HepG2 (cell line): ENCODE results near the gene EZH2. TPM values are rescaled to one million over a fixed set of nuclear protein-coding genes. Genes with fewer than 3 reads are reported as not detected.

Experiments
- ATAC-seq: fragments of 200-7000 bp; cut with Tn5 transposase; 3 replicates; pipeline ENCODE4 v1.9.1; 2020; ENCODE audit warnings: mild to moderate bottlenecking, moderate library complexity
- BruUV-seq: library from RNA; stranded (reverse); fragments of 400-500 nt; replicated peaks from 2 replicates; lab custom pipeline; 2021; lab: Mats Ljungman, UMichigan
- CTCF ChIA-PET: fragments of 300-600 bp; formaldehyde crosslinking; extraction: SDS; loops from one replicate; lab custom pipeline; 2021; ENCODE audit warnings: low total read pairs, inconsistent platforms, low intra/inter-chr PET ratio; lab: Yijun Ruan, JAX
- POLR2A ChIA-PET: fragments of 350-600 bp; sonication (Branson Sonifier 250); formaldehyde crosslinking; loops from one replicate; lab custom pipeline; 2020; ENCODE audit warnings: antibody characterized with exemption, inconsistent platforms; lab: Yijun Ruan, JAX
- DNase-seq: peaks from one replicate; pipeline ENCODE4 v3.0.0-alpha.2; 2015; ENCODE audit warnings: low spot score
- FAIRE-seq: peaks from 3 replicates; lab custom pipeline; 2011; peaks lifted over from hg19 to GRCh38; lab: Jason Lieb, UNC
- H2AFZ ChIP-seq: one replicate; pipeline ENCODE4 v1.6.1; 2011; ENCODE audit warnings: low read length, inconsistent platforms
- H3K27ac ChIP-seq: fragments of 300-600 bp; 3 replicates; pipeline ENCODE4 v1.8.0; 2011; ENCODE audit warnings: mixed run types, mild to moderate bottlenecking, mixed read lengths, low read length, inconsistent platforms; ENCODE audit not compliant: insufficient read depth; ENCODE audit errors: extremely low read length
- H3K27me3 ChIP-seq, 2 experiments: fragments of 200-600 bp in 1 of 2; 2 replicates in 1 of 2; 3 replicates in 1 of 2; pipeline versions ENCODE4 v1.6.0 to v1.8.0; 2011; ENCODE audit warnings: low read length in 2 of 2, mild to moderate bottlenecking in 2 of 2, moderate library complexity in 2 of 2, inconsistent platforms in 1 of 2; ENCODE audit not compliant: insufficient read depth in 2 of 2, control insufficient read depth in 1 of 2
- H3K36me3 ChIP-seq, 2 experiments: fragments of 200-600 bp in 1 of 2; replicated peaks in 1 of 2; 2 replicates in 1 of 2; 3 replicates in 1 of 2; pipeline versions ENCODE4 v1.5.1 to v1.8.0; 2011; ENCODE audit warnings: low read length in 2 of 2, inconsistent platforms in 1 of 2; ENCODE audit not compliant: insufficient read depth in 2 of 2, control insufficient read depth in 1 of 2
- H3K4me1 ChIP-seq: 2 replicates; pipeline ENCODE4 v1.5.1; 2012; ENCODE audit warnings: low read length, inconsistent platforms; ENCODE audit not compliant: insufficient read depth
- H3K4me2 ChIP-seq: 2 replicates; pipeline ENCODE4 v1.6.0; 2011; ENCODE audit warnings: low read depth, low read length, inconsistent platforms
- H3K4me3 ChIP-seq, 3 experiments: fragments of 200-600 bp in 1 of 3; sonication (generic), shearing (Covaris generic) in 1 of 3; replicated peaks in 1 of 3; 2 replicates each; pipeline ENCODE4 v1.5.1; 2011 to 2016; ENCODE audit warnings: low read length in 3 of 3, inconsistent platforms in 2 of 3, low read depth in 2 of 3, mild to moderate bottlenecking in 2 of 3, control low read depth in 1 of 3, mixed read lengths in 1 of 3; ENCODE audit not compliant: insufficient read depth in 1 of 3
- H3K79me2 ChIP-seq: one replicate; pipeline ENCODE4 v1.6.1; 2011; ENCODE audit warnings: low read length, inconsistent platforms; ENCODE audit not compliant: insufficient read depth
- H3K9ac ChIP-seq: 2 replicates; pipeline ENCODE4 v1.6.0; 2011; ENCODE audit warnings: mild to moderate bottlenecking, low read depth, low read length, inconsistent platforms; ENCODE audit not compliant: insufficient read depth
- H3K9me3 ChIP-seq: 2 replicates; pipeline ENCODE4 v1.5.1; 2012; ENCODE audit warnings: mild to moderate bottlenecking, low read length
- H4K20me1 ChIP-seq: 2 replicates; pipeline ENCODE4 v1.6.0; 2011; ENCODE audit warnings: inconsistent platforms, mild to moderate bottlenecking, low read length, moderate library complexity; ENCODE audit not compliant: insufficient read depth
- ADNP ChIP-seq: sonication (generic); formaldehyde crosslinking; IDR thresholded peaks from 2 replicates; pipeline ENCODE4 v1.4.0; 2020; ENCODE audit warnings: missing genetic modification reagents
- ISL2 ChIP-seq: sonication (generic); formaldehyde crosslinking; IDR thresholded peaks from 2 replicates; pipeline ENCODE4 v1.5.0; 2020; ENCODE audit warnings: missing genetic modification reagents
- JARID2 ChIP-seq: sonication (generic); formaldehyde crosslinking; IDR thresholded peaks from 2 replicates; pipeline ENCODE4 v1.8.1; 2023; ENCODE audit warnings: missing genetic modification reagents, inconsistent platforms; ENCODE audit not compliant: insufficient replicate concordance
- LRRFIP1 ChIP-seq: sonication (generic); formaldehyde crosslinking; conservative IDR thresholded peaks from 2 replicates; pipeline ENCODE4 v1.4.0; 2020; ENCODE audit warnings: missing genetic modification reagents
- MAFG ChIP-seq: sonication (generic); formaldehyde crosslinking; IDR thresholded peaks from 2 replicates; pipeline ENCODE4 v1.5.1; 2020; ENCODE audit warnings: mild to moderate bottlenecking, missing genetic modification reagents
- MIER3 ChIP-seq: IDR thresholded peaks from 2 replicates; pipeline ENCODE4 v1.6.1; 2016; ENCODE audit warnings: missing compliant biosample characterization, borderline replicate concordance
- MTF1 ChIP-seq: sonication (generic); formaldehyde crosslinking; IDR thresholded peaks from 2 replicates; pipeline ENCODE4 v1.5.0; 2020; ENCODE audit warnings: missing genetic modification reagents
- MXD4 ChIP-seq: IDR thresholded peaks from 2 replicates; pipeline ENCODE4 v1.6.1; 2016; ENCODE audit warnings: mild to moderate bottlenecking, missing biosample characterization, missing genetic modification reagents
- MYNN ChIP-seq: sonication (generic); formaldehyde crosslinking; IDR thresholded peaks from 2 replicates; pipeline ENCODE4 v1.4.0; 2020; ENCODE audit warnings: mild to moderate bottlenecking, low read depth, missing genetic modification reagents
- SMAD9 ChIP-seq: sonication (generic); formaldehyde crosslinking; IDR thresholded peaks from 2 replicates; pipeline ENCODE4 v1.5.1; 2020; ENCODE audit warnings: mild to moderate bottlenecking, missing genetic modification reagents
- TEAD3 ChIP-seq: optimal IDR thresholded peaks from 2 replicates; pipeline ENCODE3; 2016; ENCODE audit warnings: borderline replicate concordance
- TERF1 ChIP-seq: sonication (generic); formaldehyde crosslinking; IDR thresholded peaks from 2 replicates; pipeline ENCODE4 v1.8.0; 2022; ENCODE audit warnings: mild to moderate bottlenecking, missing genetic modification reagents, moderate library complexity
- THYN1 ChIP-seq: sonication (generic); formaldehyde crosslinking; IDR thresholded peaks from 2 replicates; pipeline ENCODE4 v1.8.1; 2023; ENCODE audit warnings: low read depth, mild to moderate bottlenecking, moderate library complexity, missing genetic modification reagents, borderline replicate concordance
- ZNF329 ChIP-seq: sonication (generic); formaldehyde crosslinking; IDR thresholded peaks from 2 replicates; pipeline ENCODE4 v1.9.0; 2021; ENCODE audit warnings: low read depth, mild to moderate bottlenecking, missing genetic modification reagents
- ZNF343 ChIP-seq: sonication (generic); formaldehyde crosslinking; IDR thresholded peaks from 2 replicates; pipeline ENCODE4 v1.4.0; 2020; ENCODE audit warnings: mild to moderate bottlenecking, missing genetic modification reagents
- ZNF749 ChIP-seq: sonication (generic); formaldehyde crosslinking; IDR thresholded peaks from 2 replicates; pipeline ENCODE4 v1.8.0; 2022; ENCODE audit warnings: mild to moderate bottlenecking, missing genetic modification reagents, moderate library complexity, borderline replicate concordance
- ZSCAN20 ChIP-seq: sonication (generic); formaldehyde crosslinking; IDR thresholded peaks from 2 replicates; pipeline ENCODE4 v1.4.0; 2020; ENCODE audit warnings: missing genetic modification reagents, mild to moderate bottlenecking, borderline replicate concordance
- WGBS: methylation state at CpG from one replicate; pipeline ENCODE4 v1.1.6; 2017; ENCODE audit warnings: low lambda C conversion rate; 5-methylcytosine and 5-hydroxymethylcytosine counted together
- in situ Hi-C: cut with HindIII; loops from 2 replicates; pipeline ENCODE4 v1.10.0; 2017; ENCODE audit warnings: low pct_unique_long_range_greater_than_20kb; ENCODE audit not compliant: extremely low pct_ligation_motif_present
- intact Hi-C: fragments of 100-400 bp; cut with micrococcal nuclease; formaldehyde crosslinking; loops from one replicate; pipeline ENCODE4 v1.10.0; 2022; ENCODE audit not compliant: unreplicated experiment
- polyA plus RNA-seq, 8 experiments: library from polyadenylated mRNA; depleted of rRNA in 3 of 8; stranded (reverse) in 7 of 8; unstranded in 1 of 8; fragments of >200 nt; fragmentation: Illumina TruSeq in 4 of 8; extraction: Trizol in 4 of 8; gene quantifications; 2 replicates each; pipeline versions ENCODE4 v1.2.1 to v1.2.3, GENCODE V29; 2011 to 2016; ENCODE audit warnings: low read depth in 4 of 8, missing spikeins in 1 of 8, mixed read lengths in 1 of 8; ENCODE audit not compliant: insufficient read depth in 1 of 8
- total RNA-seq, 5 experiments: library from RNA; depleted of rRNA; stranded (reverse); fragments of >200 nt; fragmentation: Illumina TruSeq; extraction: Trizol; gene quantifications; 2 replicates each; pipeline ENCODE4 v1.2.3, GENCODE V29; 2016; ENCODE audit warnings: low read depth in 1 of 5

The EZH2 gene
- total and polyA plus RNA-seq, 2 of the 13 experiments (the other 11 are each of a cell fraction or from before 2014, with no cell fraction given) = 26.0 to 34.3 TPM

- no peak overlapping the region for H2AFZ ChIP-seq
- no TSS peak for BruUV-seq
- in situ Hi-C loops = no loop called here
Measured at GRCh38 chr7:148847815-148848734, 36.0 kb downstream of the EZH2 start.

More at GRCh38 chr7:148847815-148848734, 36.0 kb downstream of the EZH2 start:
- Histone ChIP-seq H3K4me1 (peaks cover 10% of the 10 kb centered on the region), H3K4me2 (no peak overlapping the region), H4K20me1 (peaks cover 9% of the 10 kb centered on the region; the same call in 1 of the 2 replicates), H3K27me3 (no peaks in the 10 kb centered on the region), H3K9me3 (no peaks in the 10 kb centered on the region), H3K36me3 (peaks cover 0 to 6% of the 10 kb centered on the region in 2 experiments; a peak in 1 of 5 replicates), H3K79me2 (peaks cover 85% of the 10 kb centered on the region)
- no peak for FAIRE-seq
- ATAC-seq = no peak
- POLR2A ChIA-PET = no interaction called here
- DNase-seq = no peak
- intact Hi-C loops = no loop called here
- no peak for TF ChIP-seq TERF1 (CRISPR knock-in tag)
- no peak for TF ChIP-seq MYNN
- no peak for TF ChIP-seq MTF1 (CRISPR knock-in tag)
- no peak for TF ChIP-seq MIER3 (CRISPR knock-in tag)
- no peak for TF ChIP-seq ZSCAN20 (CRISPR knock-in tag)
- no peak for TF ChIP-seq ZNF343
- no peak for TF ChIP-seq ZNF749 (CRISPR knock-in tag)
- no peak for TF ChIP-seq LRRFIP1 (CRISPR knock-in tag)
- TF ChIP-seq THYN1 (CRISPR knock-in tag) = no peak
- TF ChIP-seq JARID2 (CRISPR knock-in tag) = no peak
- TF ChIP-seq SMAD9 (CRISPR knock-in tag) = no peak
- TF ChIP-seq ZNF329 (CRISPR knock-in tag) = no peak
- TF ChIP-seq ADNP = no peak
- no peak for TF ChIP-seq TEAD3 (CRISPR knock-in tag)
- TF ChIP-seq ISL2 (CRISPR knock-in tag) = no peak
- no peak for TF ChIP-seq MXD4
- TF ChIP-seq MAFG = no peak
- TF ChIP-seq, all 625 proteins: peak for 0
- Histone ChIP-seq H3K4me3 (no peak overlapping the region), H3K9ac (no peak overlapping the region), H3K27ac (no peak overlapping the region)
- CTCF ChIA-PET = no interaction called here
- 95% methylated on average over 9 of the region's 9 CpGs for WGBS
